Measurements from ENCODE around the gene EPC2. TPM values are rescaled to one million over a fixed set of nuclear protein-coding genes. Genes with fewer than 3 reads are reported as not detected.

EPC2 gene
- total RNA-seq, 2 experiments from 2014 or later: 12.8 to 26.3 TPM

GRCh38 chr2:148664229-148664628 lies 19.7 kb downstream of the EPC2 start:
- no peak for TF ChIP-seq EZH2phosphoT487 (IDR thresholded peaks at IDR 0.05; ENCODE audit: borderline replicate concordance, low read depth, low read length)
- TF ChIP-seq CTCF (conservative IDR thresholded peaks at IDR 0.05; ENCODE audit: low read length): no peak
- no peak for DNase-seq (ENCODE audit: low spot score)
- no peak overlapping the region for H3K27ac ChIP-seq (ENCODE audit: low read depth, low read length, poor library complexity, severe bottlenecking)
- peaks cover 90% of the 10 kb centered on the region for H3K79me2 ChIP-seq (ENCODE audit: insufficient read depth, low read depth, low read length)
- peaks cover 37% of the 10 kb centered on the region for H4K20me1 ChIP-seq (ENCODE audit: insufficient read depth, low read length)
- H3K36me3 ChIP-seq (ENCODE audit: insufficient read depth, low read length): no peaks in the 10 kb centered on the region
- POLR2A ChIA-PET: no interaction called here
- H3K9me3 ChIP-seq (ENCODE audit: low read length): no peaks in the 10 kb centered on the region
- CTCF ChIA-PET (ENCODE audit: unreplicated experiment): no interaction called here
- no peaks in the 10 kb centered on the region for H3K9me2 ChIP-seq (ENCODE audit: insufficient read depth, low read length)
- intact Hi-C loops (cut with micrococcal nuclease; ENCODE audit: unreplicated experiment): no loop called here
- H3K4me1 ChIP-seq (ENCODE audit: insufficient read depth, low read length, poor library complexity, severe bottlenecking): peaks cover 4% of the 10 kb centered on the region
- H3K4me2 ChIP-seq (ENCODE audit: low read length): no peak overlapping the region
- no TSS peak for BruUV-seq (replicated peaks)
- H2AFZ ChIP-seq (ENCODE audit: low read length): no peak overlapping the region
- H3K4me3 ChIP-seq (ENCODE audit: low read depth, low read length, poor library complexity, severe bottlenecking): no peak overlapping the region

- intact Hi-C loops (cut with micrococcal nuclease; ENCODE audit: unreplicated experiment): no loop called here
Measured at GRCh38 chr2:148666555-148666954, 22.0 kb downstream of the EPC2 start.

More at GRCh38 chr2:148666555-148666954, 22.0 kb downstream of the EPC2 start:
- Histone ChIP-seq H3K4me2 (ENCODE audit: low read length) (no peak overlapping the region), H3K79me2 (ENCODE audit: insufficient read depth, low read depth, low read length) (peaks cover 88% of the 10 kb centered on the region), H3K36me3 (ENCODE audit: insufficient read depth, low read length) (no peaks in the 10 kb centered on the region), H3K9me3 (ENCODE audit: low read length) (no peaks in the 10 kb centered on the region), H4K20me1 (ENCODE audit: insufficient read depth, low read length) (peaks cover 39% of the 10 kb centered on the region), H2AFZ (ENCODE audit: low read length) (no peak overlapping the region), H3K4me3 (ENCODE audit: low read depth, low read length, poor library complexity, severe bottlenecking) (no peak overlapping the region), H3K4me1 (ENCODE audit: insufficient read depth, low read length, poor library complexity, severe bottlenecking) (no peaks in the 10 kb centered on the region), H3K9me2 (ENCODE audit: insufficient read depth, low read length) (no peaks in the 10 kb centered on the region), H3K27ac (ENCODE audit: low read depth, low read length, poor library complexity, severe bottlenecking) (no peak overlapping the region)
- CTCF ChIA-PET (ENCODE audit: unreplicated experiment): no interaction called here
- no TSS peak for BruUV-seq (replicated peaks)
- TF ChIP-seq CTCF (conservative IDR thresholded peaks at IDR 0.05; ENCODE audit: low read length) (no peak), EZH2phosphoT487 (IDR thresholded peaks at IDR 0.05; ENCODE audit: borderline replicate concordance, low read depth, low read length) (no peak)
- POLR2A ChIA-PET: interaction anchor here (1.0 kb wide), 1 partner anchor 210 kb away, joined by 3 read pairs; no protein-coding TSS in a partner anchor
- DNase-seq (ENCODE audit: low spot score): no peak
